Stimulated activated CD4-positive, alpha-beta T cell treated with anti-CD3 and anti-CD28 coated beads, Interleukin-4, amount 100 ng/mL, for 4 hours (primary cell): ENCODE results near the gene STUB1.

Experiments used
- DNase-seq, 2 experiments: peaks; one replicate each; pipeline ENCODE4 v3.0.0-alpha.2; 2020

STUB1 gene

GRCh38 chr16:726438-727290 lies 46.5 kb downstream of the STUB1 start, which contains the start of the genes CCDC78 and HAGHL:
Gene CCDC78 (minus strand): TSS chr16:726443. CDS start chr16:726367, 76 bp downstream.
Gene HAGHL (plus strand): TSS chr16:727106. CDS start chr16:727510, 404 bp downstream.
- DNase-seq = peak; percentile 46 to 68

- no peak for DNase-seq
Measured at GRCh38 chr16:727291-727977, 47.2 kb downstream of the STUB1 start.

- DNase-seq = peak; percentile 53 to 61
Measured at GRCh38 chr16:728131-728889, 48.1 kb downstream of the STUB1 start.

GRCh38 chr16:728890-729744 lies 48.9 kb downstream of the STUB1 start:
- DNase-seq = no peak

GRCh38 chr16:729768-730665 lies 49.8 kb downstream of the STUB1 start:
- DNase-seq = no peak

- no peak for DNase-seq
Measured at GRCh38 chr16:730666-731509, 50.7 kb downstream of the STUB1 start.

- no peak for DNase-seq
Measured at GRCh38 chr16:732332-732731, 52.1 kb downstream of the STUB1 start.
